Posterior cingulate gyrus (tissue), 11 donors: ENCODE results near the gene MRPS33.
"Not testable (repeated sequence)": the region's sequence is repeated elsewhere in the genome, so short reads cannot be mapped to it uniquely, and the experiment has no call there.

Source experiments
- DNase-seq, 10 donors: peaks; one replicate each; pipeline versions ENCODE4 v3.0.0 to v3.0.0-alpha.2; 2020 to 2021; ENCODE audit warnings: mixed read lengths in 3 of 10
- intact Hi-C: fragments of 100-400 bp; cut with DNase I; formaldehyde crosslinking; loops from one replicate; pipeline ENCODE4 v1.15.1; 2023

MRPS33 gene

GRCh38 chr7:141014524-141015395 is at the start of gene MRPS33:
MRPS33 (minus strand) TSS chr7:141014952; CDS start chr7:141010633, 4,319 bp downstream.
- intact Hi-C loops = loop anchor here (1.0 to 10.0 kb wide), 6 partner anchors 58 to 638 kb away; partner anchors contain the start of genes BRAF, MKRN1 and TMEM178B
- DNase-seq = peak; percentile 95 to 99 (median 97)

- DNase-seq = no peak
- intact Hi-C loops = no loop called here
These were observed 43.0 kb upstream of the MRPS33 start for GRCh38 chr7:141057788-141058187.

GRCh38 chr7:141055146-141055545 is 40.4 kb upstream of the MRPS33 start:
- intact Hi-C loops = no loop called here
- DNase-seq = no peak

- no peak for DNase-seq
- intact Hi-C loops = no loop called here
These were observed 38.9 kb upstream of the MRPS33 start for GRCh38 chr7:141053626-141054025.

- intact Hi-C loops = no loop called here
- no peak for DNase-seq
These were observed 31.3 kb upstream of the MRPS33 start for GRCh38 chr7:141045842-141046620.

- DNase-seq = no peak
- intact Hi-C loops = no loop called here
These were observed 30.5 kb upstream of the MRPS33 start for GRCh38 chr7:141045126-141045841.

GRCh38 chr7:141043616-141044015 is 28.9 kb upstream of the MRPS33 start:
- intact Hi-C loops = no loop called here
- DNase-seq = no peak

- DNase-seq = no peak
- intact Hi-C loops = no loop called here
These were observed 27.8 kb upstream of the MRPS33 start for GRCh38 chr7:141042222-141043193.

GRCh38 chr7:141039376-141039775 is 24.6 kb upstream of the MRPS33 start:
- no peak for DNase-seq
- intact Hi-C loops = no loop called here

- intact Hi-C loops, DNase-seq: not testable (repeated sequence)
These were observed 23.3 kb upstream of the MRPS33 start for GRCh38 chr7:141038100-141038499.

GRCh38 chr7:141032539-141033323 is 18.0 kb upstream of the MRPS33 start:
- intact Hi-C loops = not testable (repeated sequence)

GRCh38 chr7:141028767-141029166 is 14.0 kb upstream of the MRPS33 start:
- intact Hi-C loops = no loop called here
- DNase-seq = no peak

More at GRCh38 chr7:141032539-141033323, 18.0 kb upstream of the MRPS33 start:
- DNase-seq = not testable (repeated sequence)

GRCh38 chr7:141027043-141027442 is 12.3 kb upstream of the MRPS33 start:
- intact Hi-C loops = no loop called here
- no peak for DNase-seq

- DNase-seq = no peak
- intact Hi-C loops = no loop called here
These were observed 9.9 kb upstream of the MRPS33 start for GRCh38 chr7:141024668-141025067.

GRCh38 chr7:141023295-141023694 is 8.5 kb upstream of the MRPS33 start:
- DNase-seq = no peak
- intact Hi-C loops = no loop called here

GRCh38 chr7:141017555-141017954 is 2.8 kb upstream of the MRPS33 start:
- DNase-seq = no peak
- intact Hi-C loops = loop anchor here (5.0 to 10.0 kb wide), 2 partner anchors 55 to 543 kb away; partner anchors contain the start of genes MKRN1 and TMEM178B

- no peak for DNase-seq
- intact Hi-C loops = loop anchor here (5.0 to 10.0 kb wide), 2 partner anchors 56 to 542 kb away; partner anchors contain the start of genes MKRN1 and TMEM178B
These were observed 1.6 kb upstream of the MRPS33 start for GRCh38 chr7:141016349-141016748.

- DNase-seq = no peak
- intact Hi-C loops = loop anchor here (2.0 to 10.0 kb wide), 4 partner anchors 89 to 638 kb away; partner anchors contain the start of genes BRAF and MKRN1
These were observed 628 bp downstream of the MRPS33 start for GRCh38 chr7:141014125-141014523.
